Hippocampal formation (tissue), 2 donors: Measurements from ENCODE around the gene PDXK.
"Not testable (repeated sequence)": the region's sequence is repeated elsewhere in the genome, so short reads cannot be mapped to it uniquely, and the experiment has no call there.

Experiments used
- DNase-seq, 2 donors: peaks; one replicate each; lab custom pipeline; 2025; lab: John Stamatoyannopoulos, UW

The PDXK gene

DNA sequence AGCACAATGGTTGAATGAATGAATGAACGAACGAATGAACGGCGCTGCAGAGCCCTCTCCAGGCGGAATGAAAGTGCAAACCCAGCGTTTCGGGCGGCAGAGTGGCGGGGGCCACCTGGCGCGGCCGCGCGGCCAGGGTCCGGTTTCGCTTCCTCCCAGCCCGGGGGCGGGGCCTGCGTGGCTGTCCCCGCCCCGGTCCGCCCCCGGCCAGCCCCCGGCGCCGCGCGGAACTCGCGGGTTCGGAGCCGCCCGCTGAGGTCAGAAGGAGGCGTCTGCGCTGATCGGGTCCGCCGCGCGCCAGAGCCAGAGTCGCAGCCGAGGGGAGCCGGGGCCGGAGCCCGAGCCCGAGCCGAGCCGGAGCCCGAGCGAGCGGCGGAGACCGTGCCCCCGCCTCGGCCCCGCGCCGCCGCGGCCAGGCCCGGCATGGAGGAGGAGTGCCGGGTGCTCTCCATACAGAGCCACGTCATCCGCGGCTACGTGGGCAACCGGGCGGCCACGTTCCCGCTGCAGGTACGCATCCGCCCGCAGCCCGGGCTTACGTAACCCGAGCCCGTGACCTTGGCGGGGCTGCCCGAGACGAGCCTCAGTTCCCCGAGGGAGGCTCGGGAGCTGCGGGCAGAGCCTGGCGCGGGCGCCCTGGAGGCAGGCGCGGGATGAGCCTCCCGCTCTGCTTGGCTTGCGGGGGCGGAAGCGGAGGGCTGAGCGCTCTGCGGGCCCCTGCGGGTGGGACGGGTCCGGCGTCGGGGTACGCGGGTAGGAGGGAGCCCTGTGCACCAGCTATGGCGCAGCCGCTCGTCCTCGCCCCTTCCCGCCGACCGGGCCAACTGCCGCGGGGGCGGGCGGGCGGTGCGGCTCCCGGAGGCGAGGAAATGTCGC is at the start of gene PDXK:
Gene PDXK, plus strand, starts transcription at position 258 of the 876 bp plus-strand sequence. Its CDS starts 166 bp downstream, at position 424.
- DNase-seq, result peak; percentile 50 to 77

DNA sequence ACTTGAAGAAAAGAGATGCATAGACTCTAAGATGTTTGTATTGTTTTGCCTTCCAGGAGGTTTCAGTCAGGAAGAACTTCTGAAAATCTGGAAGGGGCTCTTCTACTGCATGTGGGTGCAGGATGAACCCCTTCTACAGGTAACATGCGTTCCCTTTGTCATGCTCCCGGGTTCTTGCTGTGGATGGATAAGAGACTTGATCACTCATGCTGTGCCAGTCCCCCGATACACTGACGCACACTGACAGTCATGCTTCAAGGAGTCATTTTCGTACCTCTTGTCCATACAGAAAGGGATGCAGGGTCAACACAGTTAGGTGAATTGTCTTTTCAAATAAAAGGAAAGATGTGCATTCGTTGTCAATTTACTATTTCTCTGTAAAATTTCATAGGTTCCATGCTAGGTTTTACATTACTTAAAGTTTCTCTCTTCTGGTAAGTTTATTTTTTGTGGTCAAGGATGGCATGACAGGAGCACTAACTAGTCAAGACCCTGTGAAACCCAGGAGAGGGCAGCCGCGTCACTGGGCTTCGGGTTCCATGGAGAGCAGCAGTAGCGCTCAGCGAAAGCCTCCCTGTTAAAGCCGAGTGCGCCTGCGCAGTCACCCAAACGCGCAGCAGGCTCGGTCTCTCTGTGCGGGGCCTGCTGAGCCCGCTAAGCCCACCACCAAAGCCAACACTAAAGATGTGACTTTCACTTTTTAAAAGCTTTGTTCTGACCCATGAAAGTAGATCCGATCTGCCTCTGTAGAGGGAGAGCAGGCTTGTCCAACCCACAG is 48.9 kb upstream of the PDXK start:
- no peak for DNase-seq

- DNase-seq, result no peak
These were observed 43.1 kb upstream of the PDXK start for GRCh38 chr21:43675871-43676270.

GRCh38 chr21:43676391-43676790 is 42.5 kb upstream of the PDXK start:
- DNase-seq, result no peak

GRCh38 chr21:43679951-43680350 is 39.0 kb upstream of the PDXK start:
- no peak for DNase-seq

DNA sequence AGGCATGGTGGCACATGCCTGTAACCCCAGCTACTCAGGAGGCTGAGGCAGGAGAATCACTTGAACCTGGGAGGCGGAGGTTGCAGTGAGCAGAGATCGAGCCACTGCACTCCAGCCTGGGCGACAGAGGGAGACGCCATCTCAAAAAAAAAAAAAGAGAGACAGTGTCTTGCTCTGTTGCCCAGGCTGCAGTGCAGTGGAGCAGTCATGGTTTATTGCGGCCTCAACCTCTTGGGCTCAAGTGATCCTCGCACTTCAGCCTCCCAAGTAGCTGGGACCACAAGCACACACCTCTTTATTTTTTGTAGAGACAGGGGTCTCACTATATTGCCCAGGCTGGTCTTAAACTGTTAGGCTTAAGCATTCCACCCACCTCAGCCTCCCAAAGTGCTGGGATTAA is 38.5 kb upstream of the PDXK start:
- DNase-seq, result not testable (repeated sequence)

DNA sequence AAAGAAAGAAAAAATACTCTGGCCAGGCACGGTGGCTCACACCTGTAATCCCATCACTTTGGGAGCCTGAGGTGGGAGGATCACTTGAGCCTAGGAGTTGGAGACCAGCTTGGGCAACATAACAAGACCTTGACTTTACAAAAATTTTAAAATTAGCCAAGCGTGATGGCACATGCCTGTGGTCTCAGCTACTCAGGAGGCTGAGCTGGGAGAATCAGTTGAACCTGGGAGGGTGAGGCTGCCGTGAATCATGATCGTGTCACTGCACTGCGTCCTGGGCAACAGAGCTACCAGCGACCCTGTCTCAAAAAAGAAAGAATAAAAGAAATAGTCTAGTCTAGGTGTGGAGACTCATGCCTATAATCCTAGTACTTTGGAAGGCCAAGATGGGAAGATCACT is 37.3 kb upstream of the PDXK start:
- no peak for DNase-seq

GRCh38 chr21:43684424-43684823 is 34.5 kb upstream of the PDXK start:
- DNase-seq, result no peak

- DNase-seq, result no peak
These were observed 31.9 kb upstream of the PDXK start for GRCh38 chr21:43686811-43687565.

GRCh38 chr21:43687566-43688399 is 31.1 kb upstream of the PDXK start:
- DNase-seq, result no peak

GRCh38 chr21:43688906-43689305 is 30.0 kb upstream of the PDXK start:
- DNase-seq, result no peak

- DNase-seq, result no peak
These were observed 29.2 kb upstream of the PDXK start for GRCh38 chr21:43689556-43690337.

- DNase-seq, result no peak
These were observed 28.6 kb upstream of the PDXK start for GRCh38 chr21:43690346-43690745.

GRCh38 chr21:43691086-43691795 is 27.7 kb upstream of the PDXK start:
- DNase-seq, result no peak

- no peak for DNase-seq
These were observed 27.1 kb upstream of the PDXK start for GRCh38 chr21:43691801-43692200.

DNA sequence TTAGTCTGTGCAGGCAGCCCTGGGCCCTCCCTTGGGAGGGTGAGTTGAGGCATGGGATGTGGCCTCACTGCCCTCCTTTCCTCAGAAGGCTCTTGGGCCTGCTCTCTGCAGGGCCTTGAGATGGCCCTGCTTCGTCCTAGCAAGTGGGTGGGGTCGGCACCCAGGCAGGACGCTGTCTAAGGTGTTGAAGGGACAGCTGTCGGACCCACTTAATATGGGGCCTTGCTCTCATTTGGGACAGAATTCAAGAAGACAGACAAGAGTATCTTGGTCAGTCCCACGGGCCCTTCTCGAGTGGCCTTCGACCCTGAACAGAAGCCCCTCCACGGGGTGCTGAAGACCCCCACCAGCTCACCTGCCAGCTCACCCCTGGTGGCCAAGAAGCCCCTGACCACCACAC is 26.0 kb upstream of the PDXK start:
- no peak for DNase-seq

DNA sequence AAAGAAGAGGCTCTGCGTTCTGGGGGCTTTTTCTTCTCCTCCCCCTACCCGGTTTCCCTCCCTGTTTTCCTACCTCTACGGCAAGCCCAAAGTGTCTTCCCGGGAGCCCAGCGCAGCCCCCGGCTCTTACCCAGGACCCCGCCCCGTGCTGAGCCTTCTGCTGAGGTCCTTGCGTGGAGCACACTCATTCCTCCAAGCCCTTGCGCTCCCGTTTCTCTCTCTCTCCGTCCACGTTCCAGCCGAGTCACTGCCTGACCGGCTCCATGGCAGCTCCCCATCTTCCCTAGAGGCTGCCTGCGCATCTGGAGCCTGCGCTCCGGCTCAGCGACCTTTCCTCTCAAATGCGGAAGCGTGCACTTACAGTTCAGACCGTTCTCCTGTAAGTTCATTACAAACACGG is 24.9 kb upstream of the PDXK start:
- DNase-seq, result no peak

DNA sequence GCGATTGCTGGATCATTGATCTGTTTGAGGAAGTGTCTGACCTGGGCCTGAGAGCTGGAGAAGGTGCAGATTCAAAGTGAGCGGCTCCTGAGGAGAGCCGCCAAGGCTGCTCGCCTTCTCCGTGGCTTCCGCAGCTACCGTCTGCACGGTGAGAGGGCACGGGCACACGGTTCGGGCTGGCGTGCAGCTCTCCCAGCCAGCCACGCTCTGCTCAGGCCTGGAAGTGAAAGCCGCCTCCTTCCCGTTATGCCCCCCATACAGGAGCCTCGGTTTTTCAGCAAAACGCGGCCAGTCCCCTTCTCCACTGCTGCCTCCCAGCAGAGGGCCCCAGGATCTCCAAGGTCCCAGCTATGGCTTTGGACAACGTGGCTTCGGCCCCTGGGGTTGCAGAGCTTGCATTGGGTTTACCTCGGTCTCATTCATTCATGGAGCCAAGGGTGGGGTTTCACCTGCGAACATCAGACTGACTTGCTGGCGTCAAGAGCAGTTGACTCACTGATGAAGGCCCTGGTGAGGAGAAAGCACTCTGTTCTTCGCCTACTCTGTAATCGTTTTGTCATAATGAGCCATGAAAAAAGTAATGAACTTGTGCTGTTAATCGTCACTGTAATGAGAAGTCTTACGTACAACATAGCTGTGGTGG is 24.4 kb upstream of the PDXK start:
- no peak for DNase-seq

DNA sequence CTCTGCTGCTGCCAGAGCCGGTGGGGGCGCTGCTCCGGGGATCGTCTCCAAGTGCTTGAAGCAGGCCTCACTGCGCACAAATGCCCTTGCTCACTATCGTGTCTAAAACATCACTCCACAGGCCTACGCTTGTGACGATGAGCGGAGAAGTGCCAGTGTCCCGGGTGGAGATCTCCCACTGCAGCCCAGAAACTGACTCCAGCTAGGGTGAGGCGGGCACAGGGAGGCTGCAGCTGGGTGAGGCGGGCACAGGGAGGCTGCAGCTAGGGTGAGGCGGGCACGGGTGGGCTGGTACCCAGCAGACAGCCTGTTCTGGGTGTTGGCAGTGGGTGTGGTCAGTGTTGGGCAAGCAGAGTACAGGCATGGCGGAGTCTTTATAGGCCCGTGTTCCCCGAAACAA is 22.7 kb upstream of the PDXK start:
- DNase-seq, result no peak
